ENCODE measurements around the gene RPL41. TPM values are rescaled to one million over a fixed set of nuclear protein-coding genes. Genes with fewer than 3 reads are reported as not detected.

The RPL41 gene
- polyA plus RNA-seq, 3 donors, result 2,986 to 5,048 (median 3,308) TPM

DNA sequence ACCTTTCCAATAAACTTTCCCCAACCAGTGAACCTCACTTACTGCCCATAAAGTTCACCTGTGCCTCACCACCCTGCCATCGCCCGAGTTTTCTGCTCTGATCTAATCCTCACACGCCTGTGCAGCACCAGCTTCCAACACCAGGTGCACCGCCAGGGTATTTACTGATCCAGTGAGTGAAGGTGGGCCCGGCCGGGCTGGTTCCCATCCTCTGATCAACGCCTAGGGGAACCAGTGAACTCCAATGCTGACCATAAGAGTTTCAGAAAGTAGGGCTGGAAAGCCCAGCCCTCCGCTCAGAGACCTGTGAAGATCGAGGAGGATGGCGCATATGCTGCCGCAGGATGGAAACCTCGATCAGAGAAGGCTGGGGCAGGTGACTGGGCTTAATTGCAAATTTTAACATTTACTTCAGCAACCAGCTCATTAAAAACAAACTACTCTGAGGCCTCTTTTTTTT, 35.3 kb downstream of the RPL41 start:
- peak overlapping the region; percentile 85 to 91 for H3K4me3 Mint-ChIP-seq
- H3K9ac ChIP-seq (ENCODE audit: insufficient read depth, low read length, poor library complexity, severe bottlenecking), result peak overlapping the region; percentile 87
- peak overlapping the region; percentile 84 for H2AFZ ChIP-seq (ENCODE audit: insufficient read depth, low read depth, low read length, poor library complexity, severe bottlenecking)
- H3K4me1 ChIP-seq (ENCODE audit: control insufficient read depth in 1 of 2, insufficient read depth in 2 of 2, low read length in 2 of 2), result peaks cover 29 to 33% of the 10 kb centered on the region in 2 donors
- H3K4me1 Mint-ChIP-seq, result peaks cover 30% of the 10 kb centered on the region
- H3K4me2 ChIP-seq (replicated peaks; ENCODE audit: extremely low read depth, low read length, poor library complexity, severe bottlenecking), result peak overlapping the region; percentile 74
- no peaks in the 10 kb centered on the region for H3K27me3 ChIP-seq (ENCODE audit: control insufficient read depth in 2 of 2, insufficient read depth in 2 of 2, low read length in 2 of 2)
- H3K79me2 ChIP-seq (ENCODE audit: insufficient read depth, low read length), result peaks cover 2% of the 10 kb centered on the region
- peak in 2 of 3 donors; percentile 29 to 34 for DNase-seq
- TF ChIP-seq, protein P1, sequence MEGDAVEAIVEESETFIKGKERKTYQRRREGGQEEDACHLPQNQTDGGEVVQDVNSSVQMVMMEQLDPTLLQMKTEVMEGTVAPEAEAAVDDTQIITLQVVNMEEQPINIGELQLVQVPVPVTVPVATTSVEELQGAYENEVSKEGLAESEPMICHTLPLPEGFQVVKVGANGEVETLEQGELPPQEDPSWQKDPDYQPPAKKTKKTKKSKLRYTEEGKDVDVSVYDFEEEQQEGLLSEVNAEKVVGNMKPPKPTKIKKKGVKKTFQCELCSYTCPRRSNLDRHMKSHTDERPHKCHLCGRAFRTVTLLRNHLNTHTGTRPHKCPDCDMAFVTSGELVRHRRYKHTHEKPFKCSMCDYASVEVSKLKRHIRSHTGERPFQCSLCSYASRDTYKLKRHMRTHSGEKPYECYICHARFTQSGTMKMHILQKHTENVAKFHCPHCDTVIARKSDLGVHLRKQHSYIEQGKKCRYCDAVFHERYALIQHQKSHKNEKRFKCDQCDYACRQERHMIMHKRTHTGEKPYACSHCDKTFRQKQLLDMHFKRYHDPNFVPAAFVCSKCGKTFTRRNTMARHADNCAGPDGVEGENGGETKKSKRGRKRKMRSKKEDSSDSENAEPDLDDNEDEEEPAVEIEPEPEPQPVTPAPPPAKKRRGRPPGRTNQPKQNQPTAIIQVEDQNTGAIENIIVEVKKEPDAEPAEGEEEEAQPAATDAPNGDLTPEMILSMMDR (IDR thresholded peaks at IDR 0.05), result peak; percentile 77
- H3K27ac ChIP-seq (ENCODE audit: low read depth in 1 of 2, low read length in 2 of 2), result peak overlapping the region; percentile 86 to 90
- H3K36me3 ChIP-seq (replicated peaks in 1 of 2; ENCODE audit: control insufficient read depth in 1 of 2, insufficient read depth in 2 of 2, low read length in 2 of 2), result no peaks in the 10 kb centered on the region
- H3K27me3 Mint-ChIP-seq (ENCODE audit: low read depth in 3 of 3), result peaks cover 0 to 4% (median 3%) of the 10 kb centered on the region in 3 donors
- intact Hi-C loops (cut with micrococcal nuclease), result loop anchor here (2.0 to 5.0 kb wide), 2 partner anchors 23 to 34 kb away; partner anchors contain the start of genes ESYT1 (in 1 of the 2), RPL41 (in 1 of the 2) and ZC3H10 (in 1 of the 2)
- peak overlapping the region; percentile 68 to 83 (median 68) for H3K4me3 ChIP-seq (replicated peaks in 1 of 3; ENCODE audit: low read depth in 2 of 3, low read length in 3 of 3)
- peaks cover 7 to 10% of the 10 kb centered on the region in 2 donors for H3K36me3 Mint-ChIP-seq
- peak overlapping the region; percentile 94 to 97 (median 97) for H3K27ac Mint-ChIP-seq
- H4K20me1 ChIP-seq (ENCODE audit: insufficient read depth, low read length), result no peaks in the 10 kb centered on the region
- WGBS (ENCODE audit: insufficient coverage), result 2% methylated on average over 8 of the region's 12 CpGs
- no peaks in the 10 kb centered on the region for H3K9me3 ChIP-seq (replicated peaks in 1 of 2; ENCODE audit: control insufficient read depth in 1 of 2, insufficient read depth in 1 of 2, low read length in 2 of 2)
- H3K9me3 Mint-ChIP-seq, result no peaks in the 10 kb centered on the region

DNA sequence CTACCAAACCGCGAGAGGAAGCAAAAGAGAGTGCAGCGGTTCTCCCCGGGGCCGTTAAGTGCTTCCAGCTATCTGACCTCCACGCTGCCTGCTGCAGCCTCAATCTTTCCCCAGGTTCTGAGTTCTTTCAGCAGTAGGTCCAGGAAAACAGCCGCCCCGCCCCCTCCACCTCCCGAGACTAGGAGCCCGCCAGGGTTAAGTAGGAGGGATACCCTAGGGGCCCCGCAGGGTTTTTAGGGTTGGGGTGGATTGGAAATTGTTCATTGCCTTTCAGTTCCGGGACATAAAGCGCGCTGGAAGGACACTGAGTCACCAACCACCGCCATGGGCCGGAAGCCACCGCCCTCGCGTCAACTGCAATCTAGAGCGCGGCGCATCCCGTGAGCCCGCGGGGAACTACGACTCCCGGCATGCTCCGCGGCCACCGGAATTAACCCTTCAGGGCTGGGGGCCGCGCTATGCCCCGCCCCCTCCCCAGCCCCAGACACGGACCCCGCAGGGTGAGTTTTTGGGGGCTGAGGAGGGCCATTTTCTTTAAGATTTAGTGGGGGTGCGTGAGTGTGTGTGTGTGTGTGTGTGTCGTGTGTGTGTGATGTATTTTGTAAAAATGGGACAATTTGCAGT, 35.8 kb downstream of the RPL41 start, which contains the start of gene MYL6B:
Gene MYL6B (plus strand): TSS at position 456 of the 624 bp plus-strand sequence. CDS start 1,332 bp downstream, outside the sequence.
- peaks cover 34 to 39% of the 10 kb centered on the region in 2 donors for H3K4me1 ChIP-seq (ENCODE audit: control insufficient read depth in 1 of 2, insufficient read depth in 2 of 2, low read length in 2 of 2)

More for the DNA sequence above, 35.8 kb downstream of the RPL41 start, which contains the start of gene MYL6B:
- TF ChIP-seq, protein P1 (IDR thresholded peaks at IDR 0.05), result no peak
- Mint-ChIP-seq H3K4me1 (peaks cover 32% of the 10 kb centered on the region), H3K27me3 (ENCODE audit: low read depth in 3 of 3) (peaks cover 0 to 4% (median 3%) of the 10 kb centered on the region in 3 donors), H3K4me3 (peak within 1 kb of the TSS; percentile 85 to 91), H3K27ac (peak within 1 kb of the TSS; percentile 94 to 97 (median 97)), H3K9me3 (no peaks in the 10 kb centered on the region), H3K36me3 (peaks cover 7 to 10% of the 10 kb centered on the region in 2 donors)
- peak; percentile 90 to 93 (median 93) for DNase-seq
- intact Hi-C loops (cut with micrococcal nuclease), result loop anchor here in 1 of 2 donors (5.0 kb wide), 1 partner anchor 35 kb away; the partner anchor contains the start of genes RPL41 and ZC3H10
- peak within 1 kb of the TSS; percentile 84 for H2AFZ ChIP-seq (ENCODE audit: insufficient read depth, low read depth, low read length, poor library complexity, severe bottlenecking)
- H3K27ac ChIP-seq (ENCODE audit: low read depth in 1 of 2, low read length in 2 of 2), result peak within 1 kb of the TSS; percentile 86 to 90
- H4K20me1 ChIP-seq (ENCODE audit: insufficient read depth, low read length), result no peaks in the 10 kb centered on the region
- peak within 1 kb of the TSS; percentile 87 for H3K9ac ChIP-seq (ENCODE audit: insufficient read depth, low read length, poor library complexity, severe bottlenecking)
- H3K27me3 ChIP-seq (ENCODE audit: control insufficient read depth in 2 of 2, insufficient read depth in 2 of 2, low read length in 2 of 2), result no peaks in the 10 kb centered on the region
- H3K36me3 ChIP-seq (replicated peaks in 1 of 2; ENCODE audit: control insufficient read depth in 1 of 2, insufficient read depth in 2 of 2, low read length in 2 of 2), result no peaks in the 10 kb centered on the region
- H3K9me3 ChIP-seq (replicated peaks in 1 of 2; ENCODE audit: control insufficient read depth in 1 of 2, insufficient read depth in 1 of 2, low read length in 2 of 2), result no peaks in the 10 kb centered on the region
- peak within 1 kb of the TSS; percentile 74 for H3K4me2 ChIP-seq (replicated peaks; ENCODE audit: extremely low read depth, low read length, poor library complexity, severe bottlenecking)
- WGBS (ENCODE audit: insufficient coverage), result 0% methylated on average over 23 of the region's 37 CpGs
- peak within 1 kb of the TSS; percentile 68 to 83 (median 68) for H3K4me3 ChIP-seq (replicated peaks in 1 of 3; ENCODE audit: low read depth in 2 of 3, low read length in 3 of 3)
- peaks cover 7% of the 10 kb centered on the region for H3K79me2 ChIP-seq (ENCODE audit: insufficient read depth, low read length)

Measured in CD14-positive monocyte (primary cell).